HepG2 (cell line): ENCODE measurements around the gene ZBTB46. TPM values are rescaled to one million over a fixed set of nuclear protein-coding genes. Genes with fewer than 3 reads are reported as not detected.

Experiments used
- FOSL1 ChIP-seq: sonication (generic); formaldehyde crosslinking; IDR thresholded peaks from 2 replicates; pipeline ENCODE4 v1.9.0; 2021; ENCODE audit warnings: missing genetic modification reagents, borderline replicate concordance
- GFI1 ChIP-seq: sonication (generic); formaldehyde crosslinking; IDR thresholded peaks from 2 replicates; pipeline ENCODE4 v1.5.0; 2020; ENCODE audit warnings: missing genetic modification reagents, mild to moderate bottlenecking, borderline replicate concordance
- GRHL1 ChIP-seq: sonication (generic); formaldehyde crosslinking; conservative IDR thresholded peaks from 2 replicates; pipeline ENCODE4 v1.8.0; 2022; ENCODE audit warnings: missing genetic modification reagents
- KDM4B ChIP-seq: sonication (generic); formaldehyde crosslinking; IDR thresholded peaks from 2 replicates; pipeline ENCODE4 v1.4.0; 2020; ENCODE audit warnings: missing genetic modification reagents
- MIXL1 ChIP-seq: IDR thresholded peaks from 2 replicates; pipeline ENCODE4 v1.6.1; 2016
- REST ChIP-seq, 2 experiments: IDR thresholded peaks; 2 replicates each; pipeline ENCODE4 v1.6.1; 2011 to 2012; ENCODE audit warnings: low read length in 2 of 2, borderline replicate concordance in 1 of 2, low read depth in 1 of 2, mild to moderate bottlenecking in 1 of 2, moderate library complexity in 1 of 2
- SMARCC2 ChIP-seq: fragments of 450-650 bp; IDR thresholded peaks from 2 replicates; pipeline ENCODE4 v1.6.1; 2017; ENCODE audit warnings: antibody characterized with exemption, mild to moderate bottlenecking
- TFDP1 ChIP-seq: IDR thresholded peaks from 2 replicates; pipeline ENCODE4 v1.6.1; 2016; ENCODE audit warnings: missing compliant biosample characterization, missing genetic modification reagents, borderline replicate concordance
- ZBTB10 ChIP-seq: sonication (generic); formaldehyde crosslinking; IDR thresholded peaks from 2 replicates; pipeline ENCODE4 v1.4.0; 2020; ENCODE audit warnings: missing genetic modification reagents, borderline replicate concordance
- ZKSCAN8 ChIP-seq: IDR thresholded peaks from 2 replicates; pipeline ENCODE4 v1.6.1; 2016; ENCODE audit warnings: borderline replicate concordance, missing genetic modification reagents, missing compliant biosample characterization
- ZNF20 ChIP-seq: sonication (generic); formaldehyde crosslinking; IDR thresholded peaks from 2 replicates; pipeline ENCODE4 v1.4.0; 2020; ENCODE audit warnings: mild to moderate bottlenecking, moderate library complexity, missing genetic modification reagents
- ZNF451 ChIP-seq: sonication (generic); formaldehyde crosslinking; IDR thresholded peaks from 2 replicates; pipeline ENCODE4 v1.5.0; 2020; ENCODE audit warnings: mild to moderate bottlenecking, missing genetic modification reagents
- ZNF557 ChIP-seq: sonication (generic); formaldehyde crosslinking; IDR thresholded peaks from 2 replicates; pipeline ENCODE4 v1.4.0; 2020; ENCODE audit warnings: missing genetic modification reagents
- ZNF687 ChIP-seq: sonication (generic); formaldehyde crosslinking; IDR thresholded peaks from 2 replicates; pipeline ENCODE4 v1.5.1; 2020; ENCODE audit warnings: mild to moderate bottlenecking, missing genetic modification reagents, moderate library complexity
- ZNF766 ChIP-seq: sonication (generic); formaldehyde crosslinking; IDR thresholded peaks from 2 replicates; pipeline ENCODE4 v1.5.0; 2020; ENCODE audit warnings: missing genetic modification reagents, borderline replicate concordance
- polyA plus RNA-seq, 8 experiments: library from polyadenylated mRNA; depleted of rRNA in 3 of 8; stranded (reverse) in 7 of 8; unstranded in 1 of 8; fragments of >200 nt; fragmentation: Illumina TruSeq in 4 of 8; extraction: Trizol in 4 of 8; gene quantifications; 2 replicates each; pipeline versions ENCODE4 v1.2.1 to v1.2.3, GENCODE V29; 2011 to 2016; ENCODE audit warnings: low read depth in 4 of 8, missing spikeins in 1 of 8, mixed read lengths in 1 of 8; ENCODE audit not compliant: insufficient read depth in 1 of 8
- total RNA-seq, 5 experiments: library from RNA; depleted of rRNA; stranded (reverse); fragments of >200 nt; fragmentation: Illumina TruSeq; extraction: Trizol; gene quantifications; 2 replicates each; pipeline ENCODE4 v1.2.3, GENCODE V29; 2016; ENCODE audit warnings: low read depth in 1 of 5

Gene ZBTB46
- total and polyA plus RNA-seq, 2 of the 13 experiments (the other 11 are each of a cell fraction or from before 2014, with no cell fraction given): 1.6 to 13.5 TPM

- TF ChIP-seq REST (IDR thresholded peaks at IDR 0.05; ENCODE audit: borderline replicate concordance in 1 of 2, low read depth in 1 of 2, low read length in 2 of 2) (no peak), KDM4B (CRISPR knock-in tag) (no peak), ZNF766 (CRISPR knock-in tag) (no peak), TFDP1 (no peak), ZNF687 (peak; percentile 77), GFI1 (no peak), ZNF557 (CRISPR knock-in tag) (no peak), MIXL1 (CRISPR knock-in tag) (no peak), ZNF20 (CRISPR knock-in tag) (no peak), ZBTB10 (CRISPR knock-in tag) (no peak), SMARCC2 (no peak), ZKSCAN8 (CRISPR knock-in tag) (no peak), ZNF451 (no peak), FOSL1 (CRISPR knock-in tag) (no peak), GRHL1 (no peak)
Observed at GRCh38 chr20:63734111-63734945, 96.7 kb downstream of the ZBTB46 start (continued).
